Sigmoid colon (tissue), 7 donors: ENCODE data around the gene PRKAG3. TPM values are rescaled to one million over a fixed set of nuclear protein-coding genes. Genes with fewer than 3 reads are reported as not detected.

Experiments used
- DNase-seq: peaks from one replicate; pipeline ENCODE4 v3.0.0-alpha.2; 2019
- H3K27ac ChIP-seq, 4 donors: fragments of 200-600 bp; sonication (generic); one replicate each; pipeline ENCODE4 v1.5.1; 2016 to 2019; ENCODE audit warnings: mild to moderate bottlenecking in 1 of 4
- H3K27me3 ChIP-seq, 3 donors: fragments of 200-600 bp; sonication (generic); one replicate each; pipeline ENCODE4 v1.5.1; 2019; ENCODE audit warnings: mild to moderate bottlenecking in 1 of 3
- H3K36me3 ChIP-seq, 4 donors: fragments of 200-600 bp; sonication (generic); one replicate each; pipeline ENCODE4 v1.5.1; 2016 to 2019
- H3K4me1 ChIP-seq, 4 donors: fragments of 200-600 bp; sonication (generic); one replicate each; pipeline ENCODE4 v1.5.1; 2017 to 2019
- H3K4me3 ChIP-seq, 4 donors: fragments of 200-600 bp; sonication (generic); one replicate each; pipeline ENCODE4 v1.5.1; 2017 to 2019; ENCODE audit warnings: mild to moderate bottlenecking in 2 of 4, moderate library complexity in 1 of 4
- H3K9me3 ChIP-seq, 4 donors: fragments of 200-600 bp in 3 of 4; sonication (generic) in 3 of 4; one replicate each; pipeline versions ENCODE4 v1.5.1 to v1.6.1; 2013 to 2019
- EP300 ChIP-seq, 4 donors: sonication (generic); formaldehyde crosslinking; IDR thresholded peaks; one replicate each; pipeline ENCODE4 v1.6.1; 2017; ENCODE audit warnings: antibody characterized with exemption in 4 of 4
- POLR2A ChIP-seq, 2 donors: fragments of 450-650 bp; IDR thresholded peaks; one replicate each; pipeline ENCODE4 v1.6.1; 2016; ENCODE audit warnings: antibody characterized with exemption in 2 of 2, mild to moderate bottlenecking in 2 of 2, moderate library complexity in 2 of 2
- POLR2AphosphoS5 ChIP-seq, 4 donors: sonication (generic); formaldehyde crosslinking; IDR thresholded peaks; one replicate each; pipeline ENCODE4 v1.6.1; 2017; ENCODE audit warnings: antibody characterized with exemption in 4 of 4
- WGBS, 2 donors: extraction: QIAGEN DNeasy Blood & Tissue Kit; methylation state at CpG; one replicate each; pipeline ENCODE4 v1.1.7; 2013; 5-methylcytosine and 5-hydroxymethylcytosine counted together
- intact Hi-C: fragments of 100-400 bp; cut with DNase I; formaldehyde crosslinking; loops from one replicate; pipeline ENCODE4 v1.15.1; 2023
- polyA plus RNA-seq, 3 donors: library from polyadenylated mRNA; stranded (reverse); fragments of 200-250 nt; gene quantifications; one replicate each; pipeline ENCODE4 v1.2.3, GENCODE V29; 2013
- total RNA-seq, 4 donors: library from RNA; depleted of rRNA; stranded (reverse); fragments of >200 nt; gene quantifications; one replicate each; pipeline ENCODE4 v1.1.0, GENCODE V29; 2016
- TF ChIP-seq, protein P1 (sequence below), 4 experiments: fragments of 450-650 bp in 3 of 4; fragments of 200-600 bp in 1 of 4; IDR thresholded peaks; one replicate each; pipeline ENCODE4 v1.5.1; 2016 to 2019; ENCODE audit warnings: antibody characterized with exemption in 4 of 4, mild to moderate bottlenecking in 3 of 4, moderate library complexity in 2 of 4
- donor health status: healthy with polysubstance abuse.
- donor health status: Bipolar disorder and iron deficiency.
- donor health status: healthy.

The PRKAG3 gene
- total and polyA plus RNA-seq, 7 donors, result not detected

DNA sequence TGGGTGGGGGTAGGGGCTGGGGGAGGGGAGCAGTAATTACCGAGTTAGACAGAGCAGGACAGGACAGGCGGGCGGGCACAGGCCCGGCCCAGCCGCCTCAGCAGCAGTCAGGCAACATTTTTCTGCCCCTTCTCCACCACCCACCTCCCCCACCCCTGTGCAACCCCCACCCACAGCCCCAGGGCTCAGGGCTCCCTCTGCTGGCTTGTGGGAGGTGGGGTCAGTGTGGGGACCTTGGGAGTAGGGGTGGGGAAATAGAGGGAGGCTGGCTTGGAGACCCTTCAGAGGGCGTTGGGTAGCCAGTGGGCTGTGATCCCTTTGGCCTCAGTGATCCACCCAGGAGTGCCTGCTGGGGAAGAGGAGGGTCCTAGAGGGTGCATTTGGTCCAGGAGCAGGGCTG is 34.4 kb upstream of the PRKAG3 start:
- intact Hi-C loops, result no loop called here
- 60 to 63% methylated on average over 6 of the region's 6 CpGs for WGBS, 2 donors
- no peak for TF ChIP-seq POLR2A (IDR thresholded peaks at IDR 0.05)
- TF ChIP-seq EP300 (IDR thresholded peaks at IDR 0.05), result no peak
- TF ChIP-seq, protein P1, sequence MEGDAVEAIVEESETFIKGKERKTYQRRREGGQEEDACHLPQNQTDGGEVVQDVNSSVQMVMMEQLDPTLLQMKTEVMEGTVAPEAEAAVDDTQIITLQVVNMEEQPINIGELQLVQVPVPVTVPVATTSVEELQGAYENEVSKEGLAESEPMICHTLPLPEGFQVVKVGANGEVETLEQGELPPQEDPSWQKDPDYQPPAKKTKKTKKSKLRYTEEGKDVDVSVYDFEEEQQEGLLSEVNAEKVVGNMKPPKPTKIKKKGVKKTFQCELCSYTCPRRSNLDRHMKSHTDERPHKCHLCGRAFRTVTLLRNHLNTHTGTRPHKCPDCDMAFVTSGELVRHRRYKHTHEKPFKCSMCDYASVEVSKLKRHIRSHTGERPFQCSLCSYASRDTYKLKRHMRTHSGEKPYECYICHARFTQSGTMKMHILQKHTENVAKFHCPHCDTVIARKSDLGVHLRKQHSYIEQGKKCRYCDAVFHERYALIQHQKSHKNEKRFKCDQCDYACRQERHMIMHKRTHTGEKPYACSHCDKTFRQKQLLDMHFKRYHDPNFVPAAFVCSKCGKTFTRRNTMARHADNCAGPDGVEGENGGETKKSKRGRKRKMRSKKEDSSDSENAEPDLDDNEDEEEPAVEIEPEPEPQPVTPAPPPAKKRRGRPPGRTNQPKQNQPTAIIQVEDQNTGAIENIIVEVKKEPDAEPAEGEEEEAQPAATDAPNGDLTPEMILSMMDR (IDR thresholded peaks at IDR 0.05), result no peak
- TF ChIP-seq POLR2AphosphoS5 (IDR thresholded peaks at IDR 0.05), result no peak
- Histone ChIP-seq H3K9me3 (no peaks in the 10 kb centered on the region), H3K4me1 (peaks cover 0 to 5% (median 4%) of the 10 kb centered on the region in 4 donors), H3K4me3 (no peak overlapping the region), H3K36me3 (no peaks in the 10 kb centered on the region), H3K27ac (no peak overlapping the region), H3K27me3 (peaks cover 13 to 99% (median 60%) of the 10 kb centered on the region in 3 donors)
- no peak for DNase-seq

DNA sequence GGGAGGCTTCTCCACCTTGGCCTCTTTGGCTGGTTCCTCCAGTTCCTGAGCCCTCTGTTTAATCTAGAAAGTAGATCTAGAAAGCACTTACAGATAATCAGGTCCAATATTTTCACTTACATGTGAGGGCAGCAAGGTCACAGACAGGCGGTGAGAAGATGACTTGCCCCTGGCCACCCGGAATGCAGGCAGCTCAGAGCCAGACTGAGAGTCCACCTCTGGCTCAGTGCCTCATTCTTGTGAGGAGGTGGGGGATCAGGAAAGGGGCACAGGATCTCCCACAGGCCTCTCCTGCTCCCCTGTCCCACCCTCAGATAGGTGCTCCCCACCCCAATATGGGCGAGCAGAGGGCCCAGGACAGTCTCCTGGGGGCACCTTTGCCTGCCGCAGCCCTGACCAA is 33.8 kb upstream of the PRKAG3 start:
- TF ChIP-seq EP300 (IDR thresholded peaks at IDR 0.05) (no peak), POLR2A (IDR thresholded peaks at IDR 0.05) (no peak)
- TF ChIP-seq, protein P1 (IDR thresholded peaks at IDR 0.05), result no peak
- H3K4me3 ChIP-seq, result no peak overlapping the region
- H3K36me3 ChIP-seq, result no peaks in the 10 kb centered on the region
- H3K27me3 ChIP-seq, result peaks cover 16 to 99% (median 60%) of the 10 kb centered on the region in 3 donors
- H3K4me1 ChIP-seq, result peaks cover 0 to 9% (median 9%) of the 10 kb centered on the region in 4 donors
- intact Hi-C loops, result no loop called here
- H3K27ac ChIP-seq, result no peak overlapping the region
- 80 to 84% methylated on average over 4 of the region's 4 CpGs for WGBS, 2 donors
- H3K9me3 ChIP-seq, result no peaks in the 10 kb centered on the region
- DNase-seq, result no peak

DNA sequence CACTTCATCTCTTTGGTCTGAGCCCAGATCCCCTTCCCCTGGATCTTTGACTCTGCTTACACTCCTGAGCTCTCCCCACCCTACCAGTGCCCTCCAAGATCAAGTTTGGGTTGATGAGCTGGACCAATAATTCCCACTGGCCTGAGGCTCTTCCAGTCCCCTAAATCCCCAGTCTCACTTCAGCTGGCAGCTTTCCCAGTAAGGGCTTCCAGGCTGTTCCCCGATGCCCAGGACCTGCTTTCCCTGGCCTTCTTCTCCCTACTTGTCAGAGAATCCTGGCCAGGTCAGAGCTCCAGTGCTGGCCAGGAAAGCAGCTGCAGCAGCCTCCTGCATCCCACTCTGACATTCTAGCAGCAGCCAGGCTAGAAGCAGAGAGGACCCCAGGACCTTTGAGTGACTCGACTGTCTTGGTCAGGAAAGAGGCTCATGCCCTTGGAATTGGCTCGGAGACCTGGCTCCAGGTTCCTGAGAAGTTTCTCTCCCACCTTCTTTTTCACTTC is 31.5 kb upstream of the PRKAG3 start:
- H3K27ac ChIP-seq, result no peak overlapping the region
- peaks cover 0 to 27% (median 23%) of the 10 kb centered on the region in 4 donors for H3K4me1 ChIP-seq

DNA sequence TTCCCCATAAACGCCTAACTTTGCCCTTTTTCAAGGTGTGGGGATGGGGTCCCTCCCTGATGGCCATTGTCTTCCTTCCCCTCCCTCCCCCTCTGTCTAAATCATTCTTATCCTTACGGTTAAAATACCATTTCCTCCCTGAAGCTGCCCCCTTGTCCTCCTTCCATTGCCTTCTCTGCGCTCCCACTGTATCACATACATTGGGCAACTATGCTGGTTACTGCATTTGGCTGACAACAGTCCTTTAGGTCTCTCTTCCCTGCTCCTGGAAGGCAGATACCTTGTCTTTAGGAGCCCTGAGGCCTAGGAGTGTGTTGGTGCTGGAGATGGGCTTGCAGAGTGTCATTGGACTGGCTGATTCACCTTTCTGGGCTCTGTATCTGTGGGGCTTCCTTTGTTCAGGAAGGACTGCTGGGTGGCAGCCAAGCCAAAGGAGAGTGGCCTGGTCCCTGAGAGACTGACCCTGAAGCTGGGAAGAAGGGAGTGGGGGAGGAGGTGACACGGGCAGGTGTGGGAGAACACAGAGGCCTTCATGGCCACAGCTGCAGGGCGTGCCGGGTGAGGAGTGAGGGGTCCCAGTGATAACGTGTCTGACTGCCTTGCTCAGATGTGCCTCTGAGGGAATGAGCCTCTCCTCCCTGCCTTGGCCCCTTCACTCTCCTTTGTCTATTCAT is 30.2 kb upstream of the PRKAG3 start:
- H3K27me3 ChIP-seq, result peaks cover 39 to 100% (median 87%) of the 10 kb centered on the region in 3 donors
- H3K4me1 ChIP-seq, result peaks cover 0 to 27% (median 23%) of the 10 kb centered on the region in 4 donors
- intact Hi-C loops, result no loop called here
- H3K4me3 ChIP-seq, result no peak overlapping the region
- 52 to 58% methylated on average over 7 of the region's 7 CpGs for WGBS, 2 donors
- TF ChIP-seq, protein P1 (IDR thresholded peaks at IDR 0.05), result no peak
- no peak for TF ChIP-seq EP300 (IDR thresholded peaks at IDR 0.05)
- no peak for TF ChIP-seq POLR2AphosphoS5 (IDR thresholded peaks at IDR 0.05)
- TF ChIP-seq POLR2A (IDR thresholded peaks at IDR 0.05), result no peak
- no peak overlapping the region for H3K27ac ChIP-seq
- H3K9me3 ChIP-seq, result no peaks in the 10 kb centered on the region
- H3K36me3 ChIP-seq, result no peaks in the 10 kb centered on the region
- peak; percentile 42 for DNase-seq

More for the DNA sequence above, 31.5 kb upstream of the PRKAG3 start:
- intact Hi-C loops, result no loop called here
- H3K27me3 ChIP-seq, result peaks cover 39 to 100% (median 80%) of the 10 kb centered on the region in 3 donors
- WGBS, 2 donors, result 79 to 85% methylated on average over 3 of the region's 3 CpGs
- no peak overlapping the region for H3K4me3 ChIP-seq
- no peak for DNase-seq
- no peaks in the 10 kb centered on the region for H3K9me3 ChIP-seq
- TF ChIP-seq POLR2AphosphoS5 (IDR thresholded peaks at IDR 0.05) (no peak), EP300 (IDR thresholded peaks at IDR 0.05) (no peak), POLR2A (IDR thresholded peaks at IDR 0.05) (no peak)
- TF ChIP-seq, protein P1 (IDR thresholded peaks at IDR 0.05), result no peak
- H3K36me3 ChIP-seq, result no peaks in the 10 kb centered on the region
